A549 (cell line): ENCODE measurements around the gene PTPRJ. TPM values are rescaled to one million over a fixed set of nuclear protein-coding genes. Genes with fewer than 3 reads are reported as not detected.

Source experiments
- ATAC-seq, 2 experiments: fragments of 200-7000 bp in 1 of 2; fragments of >200 bp in 1 of 2; cut with Nextera tagmentation in 1 of 2; cut with Tn5 transposase in 1 of 2; 3 replicates each; pipeline versions ENCODE4 v1.8.0 to v1.9.1; 2018 to 2020; ENCODE audit warnings: mild to moderate bottlenecking in 1 of 2, moderate library complexity in 1 of 2
- CTCF ChIA-PET: fragments of 300-600 bp; sonication (Branson Sonifier 250); formaldehyde crosslinking; extraction: SDS; loops from one replicate; lab custom pipeline; 2021; ENCODE audit warnings: antibody characterized with exemption, inconsistent platforms; lab: Yijun Ruan, JAX
- POLR2A ChIA-PET: fragments of 350-600 bp; formaldehyde crosslinking; extraction: SDS; loops from one replicate; lab custom pipeline; 2021; ENCODE audit warnings: antibody characterized with exemption, inconsistent platforms; lab: Yijun Ruan, JAX
- DNase-seq, 2 experiments: peaks; one replicate each; pipeline versions ENCODE4 v3.0.0 to v3.0.0-alpha.2; 2011 to 2016; ENCODE audit warnings: low read depth in 1 of 2, low spot score in 1 of 2
- FAIRE-seq: peaks from 2 replicates; lab custom pipeline; 2011; peaks lifted over from hg19 to GRCh38; lab: Jason Lieb, UNC
- H3K27ac ChIP-seq, 2 experiments: fragments of >200 bp; sonication (Bioruptor Twin); formaldehyde crosslinking; 3 replicates each; pipeline ENCODE4 v1.5.1; 2016 to 2017
- H3K4me1 ChIP-seq: fragments of >200 bp; sonication (Bioruptor Twin); formaldehyde crosslinking; 3 replicates; pipeline ENCODE4 v1.6.1; 2016
- H3K4me2 ChIP-seq: fragments of >200 bp; sonication (Bioruptor Twin); formaldehyde crosslinking; 3 replicates; pipeline ENCODE4 v1.6.1; 2016
- H3K4me3 ChIP-seq: fragments of >200 bp; sonication (Bioruptor Twin); formaldehyde crosslinking; 3 replicates; pipeline ENCODE4 v1.5.1; 2016
- H3K9me3 ChIP-seq: fragments of >200 bp; sonication (Bioruptor Twin); formaldehyde crosslinking; 3 replicates; pipeline ENCODE4 v1.6.1; 2016
- CBX2 ChIP-seq: fragments of 200-600 bp; sonication (generic); IDR thresholded peaks from 2 replicates; pipeline ENCODE4 v1.6.1; 2016; ENCODE audit warnings: low read depth, mild to moderate bottlenecking, borderline replicate concordance
- CEBPB ChIP-seq, 2 experiments: fragments of >200 bp in 1 of 2; sonication (Bioruptor Twin) in 1 of 2; formaldehyde crosslinking in 1 of 2; IDR thresholded peaks; 2 replicates each; pipeline ENCODE4 v1.6.1; 2012 to 2016
- CTCF ChIP-seq: fragments of >200 bp; sonication (Bioruptor Twin); formaldehyde crosslinking; IDR thresholded peaks from 3 replicates; pipeline ENCODE4 v1.5.1; 2016
- E2F6 ChIP-seq: IDR thresholded peaks from 2 replicates; pipeline ENCODE4 v1.6.1; 2012; ENCODE audit warnings: low read depth, borderline replicate concordance
- FOXS1 ChIP-seq: fragments of 250-450 bp; sonication (Bioruptor Pico); IDR thresholded peaks from 2 replicates; pipeline ENCODE4 v1.5.0; 2020; ENCODE audit warnings: mild to moderate bottlenecking, moderate library complexity
- HDAC2 ChIP-seq: fragments of 200-600 bp; sonication (generic); IDR thresholded peaks from 2 replicates; pipeline ENCODE4 v1.6.1; 2016
- HMGXB4 ChIP-seq: fragments of 250-450 bp; sonication (Bioruptor Pico); IDR thresholded peaks from 2 replicates; pipeline ENCODE4 v1.5.0; 2021; ENCODE audit warnings: mild to moderate bottlenecking, moderate library complexity, borderline replicate concordance
- HOXA7 ChIP-seq: fragments of 250-450 bp; sonication (Bioruptor Pico); IDR thresholded peaks from 2 replicates; pipeline ENCODE4 v1.5.0; 2020; ENCODE audit warnings: mild to moderate bottlenecking, moderate library complexity
- HOXB13 ChIP-seq: fragments of 250-450 bp; sonication (Bioruptor Pico); IDR thresholded peaks from 2 replicates; pipeline ENCODE4 v1.5.0; 2020; ENCODE audit warnings: low read depth, mild to moderate bottlenecking, moderate library complexity
- HOXB5 ChIP-seq: fragments of 250-450 bp; sonication (Bioruptor Pico); IDR thresholded peaks from 2 replicates; pipeline ENCODE4 v1.5.0; 2020; ENCODE audit warnings: mild to moderate bottlenecking, moderate library complexity
- MAZ ChIP-seq: fragments of 150-350 bp; IDR thresholded peaks from 2 replicates; pipeline ENCODE4 v1.6.1; 2014; ENCODE audit warnings: antibody characterized with exemption, low read depth, low read length, borderline replicate concordance
- POLR2AphosphoS2 ChIP-seq: conservative IDR thresholded peaks from 2 replicates; pipeline ENCODE4 v1.6.1; 2012; ENCODE audit warnings: low read length, improper control_type of control experiment, inconsistent platforms
- RAD21 ChIP-seq, 2 experiments: fragments of >200 bp in 1 of 2; sonication (Bioruptor Twin) in 1 of 2; formaldehyde crosslinking in 1 of 2; IDR thresholded peaks in 1 of 2; conservative IDR thresholded peaks in 1 of 2; 2 replicates in 1 of 2; 3 replicates in 1 of 2; pipeline ENCODE4 v1.6.1; 2012 to 2018; ENCODE audit warnings: inconsistent platforms in 1 of 2
- RARB ChIP-seq: fragments of 250-450 bp; sonication (Bioruptor Pico); IDR thresholded peaks from 2 replicates; pipeline ENCODE4 v1.8.0; 2021; ENCODE audit warnings: mild to moderate bottlenecking, moderate library complexity
- USF2 ChIP-seq: fragments of 450-650 bp; IDR thresholded peaks from 2 replicates; pipeline ENCODE4 v1.6.1; 2014; ENCODE audit warnings: antibody characterized with exemption
- ZSCAN20 ChIP-seq: fragments of 250-450 bp; sonication (Bioruptor Pico); IDR thresholded peaks from 2 replicates; pipeline ENCODE4 v1.8.0; 2022; ENCODE audit warnings: mild to moderate bottlenecking, moderate library complexity
- WGBS: methylation state at CpG from one replicate; pipeline ENCODE4 v1.1.6; 2017; ENCODE audit errors: missing lambda C conversion rate; 5-methylcytosine and 5-hydroxymethylcytosine counted together
- polyA plus RNA-seq, 4 experiments: library from polyadenylated mRNA; depleted of rRNA in 3 of 4; stranded (reverse); fragments of >200 nt; fragmentation: RNase III in 1 of 4; extraction: RNeasy Plus Mini Kit Qiagen cat#74134 plus additional on column Dnase treatment in 1 of 4; gene quantifications; 2 replicates in 3 of 4; 3 replicates in 1 of 4; pipeline ENCODE4 v1.2.3, GENCODE V29; 2011 to 2017
- TF ChIP-seq, protein P1 (sequence below): fragments of 150-350 bp; IDR thresholded peaks from 2 replicates; pipeline ENCODE4 v1.6.1; 2014; ENCODE audit warnings: low read depth, mild to moderate bottlenecking, low read length
- TF ChIP-seq, protein P2 (sequence below): fragments of >200 bp; sonication (Bioruptor Twin); formaldehyde crosslinking; IDR thresholded peaks from 2 replicates; pipeline ENCODE4 v1.6.1; 2016
- TF ChIP-seq, protein P3 (sequence below): IDR thresholded peaks from 2 replicates; pipeline ENCODE4 v1.6.1; 2012

The PTPRJ gene
- polyA plus RNA-seq, 2 of the 4 experiments (the other 2 are of a cell fraction), result 30.3 to 50.5 TPM

GRCh38 chr11:48080301-48080861 lies 100.0 kb downstream of the PTPRJ start (continued):
- TF ChIP-seq CBX2, result no peak
- TF ChIP-seq FOXS1 (CRISPR knock-in tag), result no peak
- no peak for TF ChIP-seq HOXB13

GRCh38 chr11:48081151-48082010 lies 101.0 kb downstream of the PTPRJ start:
- ATAC-seq, result peak; percentile 48 to 63; a peak in 3 of 6 replicates
- no peak for DNase-seq
- H3K27ac ChIP-seq, result peak overlapping the region in 1 of 2 experiments; percentile 54; a peak in 2 of 6 replicates
- ChIA-PET POLR2A (no interaction called here), CTCF (interaction anchor here (1.5 to 2.2 kb wide), 2 partner anchors 18 to 147 kb away, joined by 4 to 9 read pairs; no protein-coding TSS in a partner anchor)
- no peak overlapping the region for H3K4me3 ChIP-seq
- no peaks in the 10 kb centered on the region for H3K9me3 ChIP-seq
- H3K4me1 ChIP-seq, result peaks cover 41% of the 10 kb centered on the region
- TF ChIP-seq HOXA7, result no peak
- no peak for TF ChIP-seq HMGXB4 (CRISPR knock-in tag)
- no peak for TF ChIP-seq RARB (CRISPR knock-in tag)
- no peak for TF ChIP-seq POLR2AphosphoS2
- TF ChIP-seq CTCF, result no peak
- TF ChIP-seq CEBPB (IDR thresholded peaks at IDR 0.05), result no peak
- TF ChIP-seq, protein P1, sequence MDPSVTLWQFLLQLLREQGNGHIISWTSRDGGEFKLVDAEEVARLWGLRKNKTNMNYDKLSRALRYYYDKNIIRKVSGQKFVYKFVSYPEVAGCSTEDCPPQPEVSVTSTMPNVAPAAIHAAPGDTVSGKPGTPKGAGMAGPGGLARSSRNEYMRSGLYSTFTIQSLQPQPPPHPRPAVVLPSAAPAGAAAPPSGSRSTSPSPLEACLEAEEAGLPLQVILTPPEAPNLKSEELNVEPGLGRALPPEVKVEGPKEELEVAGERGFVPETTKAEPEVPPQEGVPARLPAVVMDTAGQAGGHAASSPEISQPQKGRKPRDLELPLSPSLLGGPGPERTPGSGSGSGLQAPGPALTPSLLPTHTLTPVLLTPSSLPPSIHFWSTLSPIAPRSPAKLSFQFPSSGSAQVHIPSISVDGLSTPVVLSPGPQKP, result no peak
- no peak for TF ChIP-seq HDAC2
- TF ChIP-seq, protein P2, sequence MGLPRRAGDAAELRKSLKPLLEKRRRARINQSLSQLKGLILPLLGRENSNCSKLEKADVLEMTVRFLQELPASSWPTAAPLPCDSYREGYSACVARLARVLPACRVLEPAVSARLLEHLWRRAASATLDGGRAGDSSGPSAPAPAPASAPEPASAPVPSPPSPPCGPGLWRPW, result no peak
- no peak for TF ChIP-seq RAD21 (conservative IDR thresholded peaks at IDR 0.05 in 1 of 2, IDR thresholded peaks at IDR 0.05 in 1 of 2)
- TF ChIP-seq, protein P3, sequence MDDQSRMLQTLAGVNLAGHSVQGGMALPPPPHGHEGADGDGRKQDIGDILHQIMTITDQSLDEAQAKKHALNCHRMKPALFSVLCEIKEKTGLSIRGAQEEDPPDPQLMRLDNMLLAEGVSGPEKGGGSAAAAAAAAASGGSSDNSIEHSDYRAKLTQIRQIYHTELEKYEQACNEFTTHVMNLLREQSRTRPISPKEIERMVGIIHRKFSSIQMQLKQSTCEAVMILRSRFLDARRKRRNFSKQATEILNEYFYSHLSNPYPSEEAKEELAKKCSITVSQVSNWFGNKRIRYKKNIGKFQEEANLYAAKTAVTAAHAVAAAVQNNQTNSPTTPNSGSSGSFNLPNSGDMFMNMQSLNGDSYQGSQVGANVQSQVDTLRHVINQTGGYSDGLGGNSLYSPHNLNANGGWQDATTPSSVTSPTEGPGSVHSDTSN, result no peak
- TF ChIP-seq USF2, result no peak
- TF ChIP-seq HOXB5, result no peak
- TF ChIP-seq MAZ, result no peak
- no peak for TF ChIP-seq E2F6
- TF ChIP-seq ZSCAN20, result no peak
- FAIRE-seq, result no peak
- WGBS, result 60% methylated on average over 19 of the region's 19 CpGs
- H3K4me2 ChIP-seq, result peak overlapping the region; percentile 30; the same call in 2 of the 3 replicates
